SK-N-SH treated with all-trans-retinoic acid at 6 μM for 48 hours (cell line): Measurements from ENCODE around the gene PIBF1.

Experiments
- ARNTL ChIP-seq: fragments of 450-650 bp; formaldehyde crosslinking; IDR thresholded peaks from 2 replicates; pipeline ENCODE4 v1.5.0; 2020; ENCODE audit warnings: low read depth, mild to moderate bottlenecking, moderate library complexity, borderline replicate concordance
- OSR1 ChIP-seq: fragments of 250-450 bp; sonication (Bioruptor Pico); IDR thresholded peaks from 2 replicates; pipeline ENCODE4 v1.8.0; 2022; ENCODE audit warnings: moderate library complexity, mild to moderate bottlenecking, inconsistent platforms
- ZFP30 ChIP-seq: fragments of 450-650 bp; formaldehyde crosslinking; IDR thresholded peaks from 2 replicates; pipeline ENCODE4 v1.5.0; 2022; ENCODE audit warnings: mild to moderate bottlenecking, moderate library complexity
- ZNF70 ChIP-seq: fragments of 450-650 bp; formaldehyde crosslinking; IDR thresholded peaks from 2 replicates; pipeline ENCODE4 v1.5.0; 2020; ENCODE audit warnings: mild to moderate bottlenecking, moderate library complexity

DNA sequence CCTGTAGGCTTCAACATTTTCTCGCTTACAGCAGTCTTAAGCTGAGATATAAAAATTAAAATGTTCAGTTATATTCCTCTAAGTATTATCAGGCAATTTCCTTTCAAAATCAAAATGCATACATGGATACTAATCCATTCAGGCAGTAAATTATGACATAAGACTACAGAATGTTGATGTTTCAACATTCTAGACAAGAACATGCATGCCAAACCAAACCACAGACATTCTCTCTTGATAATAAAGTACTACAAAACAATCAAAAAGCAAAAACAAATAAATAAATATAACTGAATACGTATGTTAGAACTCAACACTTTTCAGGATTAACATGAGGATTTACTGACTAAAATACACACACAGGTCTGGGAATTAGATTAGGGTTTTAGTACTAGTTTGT lies 7.9 kb upstream of the PIBF1 start:
- TF ChIP-seq ZFP30 (CRISPR knock-in tag) (no peak), OSR1 (no peak), ARNTL (no peak), ZNF70 (no peak)
